HG02938 (cell line): ENCODE measurements around the gene IMMP2L.

Experiments used
- ATAC-seq: cut with Tn5 transposase; IDR thresholded peaks from one replicate; pipeline ENCODE4 v1.9.1; 2021; ENCODE audit warnings: mild to moderate bottlenecking, moderate library complexity; ENCODE audit not compliant: unreplicated experiment

IMMP2L gene

GRCh38 chr7:110774071-110774470 lies 788.2 kb downstream of the IMMP2L start:
- ATAC-seq: no peak

GRCh38 chr7:110772615-110773014 lies 789.7 kb downstream of the IMMP2L start:
- no peak for ATAC-seq

DNA sequence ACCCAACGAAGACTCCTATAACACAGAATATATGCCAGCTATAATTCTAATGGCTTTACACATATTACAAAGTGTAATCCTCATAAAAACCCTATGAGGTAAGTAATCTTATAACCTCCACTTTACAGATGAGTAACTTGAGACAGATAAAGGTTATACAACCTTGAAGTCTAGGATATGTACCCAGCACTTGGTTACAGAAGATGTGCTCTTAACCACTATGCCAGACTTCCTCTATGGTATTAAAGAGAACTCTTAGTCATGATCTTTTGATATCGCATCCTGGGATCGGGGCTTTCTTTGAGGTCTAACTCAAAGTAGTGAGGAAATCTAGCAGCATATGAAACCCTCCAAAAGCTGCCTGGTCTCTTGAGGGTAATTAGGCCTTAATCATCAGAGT lies 790.6 kb downstream of the IMMP2L start:
- ATAC-seq: no peak

DNA sequence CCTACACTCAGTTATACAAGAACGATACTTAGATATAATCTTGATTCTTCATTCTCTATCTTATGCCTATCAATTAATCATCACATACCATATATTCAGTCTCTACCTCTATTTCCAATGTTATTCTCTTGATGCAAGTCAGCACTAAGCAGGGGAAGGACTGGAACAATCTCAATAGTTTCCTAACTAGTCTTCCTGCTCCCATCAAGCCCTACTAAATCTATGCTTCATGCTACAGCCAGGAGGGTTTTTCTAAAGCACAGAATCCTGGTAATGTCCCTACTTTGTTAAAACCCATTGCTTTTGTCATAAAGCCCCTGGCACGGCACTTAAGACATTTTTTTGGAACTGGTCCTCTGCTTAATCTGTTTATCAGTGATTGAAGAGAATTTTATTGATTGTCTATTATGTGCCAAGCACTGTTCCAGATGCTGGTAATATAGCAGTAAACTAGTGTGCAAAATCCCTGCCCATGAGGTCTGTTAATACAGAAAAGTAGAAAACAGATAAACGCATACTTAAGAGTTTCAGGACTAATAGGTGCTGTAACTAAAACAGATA lies 794.7 kb downstream of the IMMP2L start:
- ATAC-seq: no peak

- no peak for ATAC-seq
Observed at GRCh38 chr7:110766864-110767263, 795.4 kb downstream of the IMMP2L start.

GRCh38 chr7:110764852-110765251 lies 797.4 kb downstream of the IMMP2L start:
- no peak for ATAC-seq

DNA sequence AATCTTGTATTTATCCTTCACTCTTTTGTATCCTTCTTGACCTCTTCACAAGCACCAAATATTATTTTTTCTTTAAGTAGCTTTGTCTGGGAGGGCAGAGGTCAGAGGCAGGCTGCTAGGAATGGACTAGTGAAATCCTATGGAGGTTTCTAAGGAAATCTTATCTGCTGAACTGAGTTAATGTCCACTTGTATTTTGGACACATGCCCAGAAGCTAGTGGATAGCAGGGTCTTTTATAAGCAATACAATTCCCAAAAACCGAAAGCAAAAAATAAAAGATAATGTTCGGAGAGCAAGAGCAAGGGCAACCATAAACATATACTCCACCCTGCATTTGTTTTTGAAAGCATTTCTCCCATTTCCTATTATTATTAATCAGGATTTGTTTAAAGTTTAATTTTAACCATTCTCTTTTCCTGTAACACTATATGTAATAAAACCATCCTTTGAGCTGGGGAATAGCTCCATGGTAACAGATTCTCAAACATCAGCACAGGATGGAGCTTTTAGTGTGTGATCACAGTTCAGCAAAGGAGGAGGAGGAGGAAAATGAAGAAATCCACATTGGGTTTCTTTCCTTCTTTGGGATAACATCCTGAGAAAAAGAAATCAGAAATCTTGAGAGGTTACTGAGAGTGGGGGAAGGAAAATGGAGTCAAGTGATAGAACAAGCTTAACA lies 799.6 kb downstream of the IMMP2L start:
- no peak for ATAC-seq

- ATAC-seq: no peak
Observed at GRCh38 chr7:110760341-110760740, 802.0 kb downstream of the IMMP2L start.

- ATAC-seq: no peak
Observed at GRCh38 chr7:110759069-110759468, 803.2 kb downstream of the IMMP2L start.

DNA sequence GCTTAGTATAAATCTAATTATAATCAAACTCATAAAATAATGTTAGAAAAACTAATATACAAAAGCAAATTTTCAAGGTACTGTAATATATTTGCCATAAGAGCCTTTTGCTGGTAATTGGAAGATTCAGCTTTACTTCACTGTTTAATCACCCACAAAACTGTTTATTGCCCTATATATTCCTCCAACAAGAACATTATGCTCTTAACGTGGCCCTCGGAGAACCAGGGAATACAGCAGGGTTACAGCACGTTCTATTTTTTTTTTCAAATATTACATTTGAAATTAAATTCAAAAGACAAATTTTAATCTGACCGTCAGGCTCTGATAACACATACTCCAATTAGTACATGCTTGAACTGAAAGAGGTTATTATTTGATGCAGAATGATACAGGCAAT lies 807.6 kb downstream of the IMMP2L start:
- no peak for ATAC-seq

- ATAC-seq: no peak
Observed at GRCh38 chr7:110750931-110751605, 811.2 kb downstream of the IMMP2L start.

DNA sequence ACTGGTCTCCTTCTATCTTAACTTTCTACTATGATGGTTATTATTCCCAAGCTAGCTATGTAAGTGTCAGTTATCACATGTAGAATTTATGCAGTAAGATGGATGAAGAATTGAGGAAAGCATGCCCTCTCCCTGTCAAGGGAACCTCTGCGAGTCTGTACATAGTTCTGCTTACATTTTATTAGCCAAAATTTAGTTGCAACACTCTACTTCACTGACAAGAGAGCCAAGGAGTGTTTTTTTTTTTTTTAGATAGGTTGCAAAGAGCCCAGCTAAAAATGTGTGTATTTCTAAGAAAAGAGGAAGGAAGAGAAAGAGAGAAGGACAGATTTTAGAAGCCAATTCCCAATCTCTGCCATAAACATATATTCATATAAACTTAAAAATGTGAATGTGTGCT lies 829.1 kb downstream of the IMMP2L start:
- ATAC-seq: no peak

DNA sequence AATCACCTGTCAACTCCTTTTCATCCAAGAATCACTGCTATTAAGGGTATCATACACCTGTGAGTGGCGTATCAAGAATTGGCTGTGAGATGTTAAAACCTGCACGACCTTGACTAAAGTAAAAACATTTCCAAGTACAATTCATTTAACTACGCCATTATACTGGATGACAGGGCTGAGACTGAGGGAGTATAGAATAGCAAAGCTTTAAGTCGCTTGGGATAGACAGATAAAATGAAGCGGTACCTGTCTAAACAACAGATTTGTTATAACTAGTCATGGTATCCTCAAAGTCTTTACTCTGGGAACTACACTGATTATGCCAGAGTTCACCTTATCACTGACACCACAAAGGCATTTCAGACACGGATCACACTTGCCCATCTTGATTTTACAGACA lies 837.5 kb downstream of the IMMP2L start:
- no peak for ATAC-seq

DNA sequence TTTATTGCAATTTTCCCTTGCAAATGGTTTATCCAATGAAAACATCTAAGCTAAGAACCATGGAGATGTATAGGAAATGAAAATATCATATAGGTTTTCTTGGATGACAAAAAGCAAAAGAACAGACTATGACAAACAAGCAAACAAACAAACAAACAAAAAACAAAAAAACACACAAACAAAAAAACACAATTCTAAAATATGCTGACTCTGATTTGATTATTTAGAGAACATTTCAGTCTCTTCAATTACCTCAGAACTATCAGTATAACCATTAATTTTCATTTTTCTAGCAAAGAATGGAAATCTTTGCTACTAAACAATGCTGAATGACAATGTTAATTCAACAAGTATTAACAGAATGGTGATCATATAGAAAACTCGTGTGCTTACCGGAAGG lies 840.9 kb downstream of the IMMP2L start:
- no peak for ATAC-seq

GRCh38 chr7:110720626-110721025 lies 841.7 kb downstream of the IMMP2L start:
- ATAC-seq: no peak

DNA sequence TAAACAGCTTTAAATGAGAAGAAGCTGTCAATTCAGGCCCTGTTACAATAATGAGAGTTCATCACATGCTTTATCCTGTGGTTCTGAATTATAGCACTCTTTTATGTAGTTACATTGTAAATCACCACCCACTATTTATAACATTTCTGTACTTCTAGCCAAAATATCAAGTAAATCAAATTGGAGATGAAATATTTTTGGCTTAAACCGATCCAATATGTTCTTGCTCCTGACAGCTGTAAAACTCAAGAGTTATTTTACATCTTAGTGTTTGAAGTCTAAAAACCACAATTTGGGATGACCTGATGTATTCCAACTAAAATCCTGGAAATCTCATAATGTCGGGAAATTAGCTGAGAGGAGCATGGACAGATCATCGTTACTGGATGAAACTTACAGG lies 842.6 kb downstream of the IMMP2L start:
- no peak for ATAC-seq

DNA sequence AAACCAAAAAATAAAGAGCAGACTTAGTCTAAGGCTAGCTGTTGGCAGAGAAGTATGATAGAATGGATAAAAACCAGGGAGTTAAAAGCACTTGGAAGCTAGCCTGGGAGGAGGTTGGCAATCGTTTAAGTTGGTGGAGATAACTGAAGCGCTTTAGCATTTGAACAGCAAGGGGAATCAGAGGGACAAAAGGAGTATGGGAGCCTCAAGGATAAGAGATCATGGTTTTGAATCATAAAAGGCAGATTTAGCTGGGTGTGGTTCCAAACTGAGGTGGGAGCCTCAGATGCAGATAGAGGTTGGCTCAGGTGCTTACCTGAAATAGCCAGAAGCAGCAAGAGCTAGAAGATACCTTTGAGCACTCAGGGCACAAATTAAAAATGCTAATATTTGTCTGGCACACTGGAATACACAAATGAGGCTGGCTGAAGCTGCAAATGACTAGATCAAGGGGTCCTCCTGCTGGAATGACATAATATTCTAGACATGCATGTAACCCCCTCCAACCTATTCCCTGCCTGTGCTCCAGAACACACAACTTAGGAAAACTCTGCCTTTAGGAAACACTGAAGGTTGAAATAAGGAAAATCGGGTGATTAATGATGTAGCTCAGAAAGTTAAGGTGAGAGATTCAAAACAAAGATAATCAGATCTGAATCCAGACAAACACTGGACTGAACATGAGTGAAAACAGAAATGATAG lies 843.6 kb downstream of the IMMP2L start:
- ATAC-seq: no peak

- no peak for ATAC-seq
Observed at GRCh38 chr7:110704225-110704624, 858.1 kb downstream of the IMMP2L start.

GRCh38 chr7:110698576-110698975 lies 863.7 kb downstream of the IMMP2L start:
- no peak for ATAC-seq

- ATAC-seq: no peak
Observed at GRCh38 chr7:110693344-110693743, 868.9 kb downstream of the IMMP2L start.

GRCh38 chr7:110688908-110689307 lies 873.4 kb downstream of the IMMP2L start:
- no peak for ATAC-seq

DNA sequence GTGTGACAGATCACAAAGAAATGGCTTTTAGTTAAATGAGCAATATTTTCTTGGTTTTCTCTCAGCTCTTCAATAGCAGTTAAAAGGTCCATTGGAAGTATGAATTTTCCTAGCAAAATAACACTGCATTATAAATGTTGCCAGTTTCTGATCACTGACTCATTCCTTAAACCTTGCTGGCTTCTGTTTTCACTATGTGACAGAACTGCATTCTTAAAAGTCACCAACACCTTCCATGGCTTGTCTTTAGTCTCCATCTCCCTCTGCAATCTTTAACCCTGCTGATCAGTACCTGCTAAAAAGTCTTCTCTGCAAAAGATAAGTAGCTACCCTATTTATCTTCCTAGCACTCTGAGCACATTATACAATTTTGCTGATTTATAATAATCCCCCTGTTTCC lies 876.4 kb downstream of the IMMP2L start:
- ATAC-seq: no peak
